Non-pigmented ciliary epithelial cell (primary cell): ENCODE results near the gene ELF4.

Experiments
- DNase-seq: peaks from one replicate; pipeline ENCODE4 v3.0.0-alpha.2; 2010; ENCODE audit warnings: low read depth

Gene ELF4

DNA sequence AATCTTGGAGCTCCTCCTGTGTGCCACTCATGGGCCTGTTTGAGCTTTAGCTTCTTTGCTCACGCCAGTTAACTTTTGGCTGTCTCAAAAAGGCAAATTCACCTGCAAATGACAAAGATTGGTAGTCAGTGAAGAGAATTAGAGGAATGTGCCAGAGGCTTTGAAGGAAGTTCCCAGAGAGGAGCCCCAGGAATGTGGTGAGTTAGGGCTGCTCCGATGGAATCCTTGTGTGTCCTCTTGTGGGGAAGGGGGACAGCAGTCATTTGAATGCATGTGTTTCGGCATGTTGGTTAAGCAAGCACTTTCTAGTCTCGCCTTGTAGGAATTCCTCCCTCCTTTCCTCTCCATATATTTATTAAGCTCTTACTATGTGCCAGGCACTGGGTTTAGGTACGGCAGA is 62.9 kb downstream of the ELF4 start:
- DNase-seq = no peak

DNA sequence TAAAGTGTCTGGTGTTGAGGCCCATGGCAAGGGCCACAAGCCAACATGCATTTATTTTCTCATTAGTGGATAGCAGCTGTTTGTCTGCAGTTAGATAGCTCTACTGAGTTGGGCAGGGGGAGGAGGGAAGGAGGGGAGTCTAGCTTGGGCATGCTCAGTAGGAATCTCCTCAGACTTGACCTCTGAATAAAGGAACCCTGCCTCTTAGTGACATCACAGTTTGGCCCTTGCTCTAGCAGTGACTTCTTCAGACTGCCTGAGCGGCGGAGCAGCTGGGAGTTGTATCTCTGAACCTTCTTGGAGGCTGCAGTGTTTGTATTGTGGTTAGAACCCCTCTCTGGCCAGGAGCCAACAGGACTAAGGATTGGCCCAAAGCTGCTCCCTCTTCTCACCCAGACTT is 70.5 kb downstream of the ELF4 start:
- no peak for DNase-seq

DNA sequence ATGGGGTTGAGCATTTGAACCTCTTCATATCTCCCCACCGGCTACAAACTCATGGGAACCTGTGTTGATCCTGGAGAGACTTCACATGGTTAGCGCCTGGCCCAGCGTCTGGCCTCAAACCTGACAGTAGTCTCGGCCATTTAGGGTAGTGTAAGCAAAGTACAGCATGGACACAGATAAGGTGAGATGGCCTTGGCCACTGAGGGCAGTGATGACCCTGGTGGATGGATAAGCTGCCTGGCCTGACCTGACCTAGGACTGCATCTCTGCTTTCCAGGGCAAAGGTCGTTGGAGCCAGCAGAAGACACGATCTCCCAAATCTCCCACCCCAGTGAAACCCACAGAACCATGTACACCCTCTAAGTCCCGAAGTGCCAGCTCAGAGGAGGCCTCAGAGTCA is 76.1 kb downstream of the ELF4 start:
- DNase-seq = no peak

DNA sequence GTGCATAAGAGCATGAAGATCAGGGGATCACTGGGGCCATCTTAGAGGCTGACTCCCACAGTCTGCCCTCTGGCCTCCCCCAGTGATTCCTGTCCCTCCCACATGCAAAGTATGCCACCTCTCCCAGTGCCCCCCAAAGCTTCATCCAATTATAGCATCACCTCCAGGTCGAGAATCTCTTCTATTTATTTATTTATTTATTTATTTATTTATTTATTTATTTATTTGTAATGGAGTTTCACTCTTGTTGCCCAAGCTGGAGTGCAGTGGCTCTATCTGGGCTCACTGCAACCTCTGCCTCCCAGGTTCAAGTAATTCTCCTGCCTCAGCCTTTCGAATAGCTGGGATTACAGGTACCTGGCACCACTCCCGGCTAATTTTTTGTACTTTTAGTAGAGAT is 77.7 kb downstream of the ELF4 start:
- no peak for DNase-seq

DNA sequence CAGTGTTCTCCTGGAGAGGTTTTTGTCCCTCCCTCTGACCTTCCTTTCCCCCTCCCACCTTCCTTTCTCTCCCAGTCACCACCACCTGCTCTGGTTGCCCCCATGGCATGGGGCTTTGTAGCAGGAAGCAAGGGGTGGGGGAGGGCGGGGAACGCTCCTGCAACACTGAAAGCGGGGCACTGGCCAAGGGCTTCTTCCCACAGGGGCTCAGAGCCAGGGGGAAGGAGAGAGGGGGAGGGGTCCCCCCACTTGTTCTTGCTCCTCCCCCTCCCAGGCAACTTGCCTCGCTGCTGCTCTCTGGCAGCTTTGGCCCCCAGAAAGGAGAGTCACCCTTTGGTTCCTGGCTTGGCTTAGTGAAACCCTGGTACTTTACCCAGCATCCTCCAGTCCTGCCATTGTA is 79.5 kb downstream of the ELF4 start:
- no peak for DNase-seq

DNA sequence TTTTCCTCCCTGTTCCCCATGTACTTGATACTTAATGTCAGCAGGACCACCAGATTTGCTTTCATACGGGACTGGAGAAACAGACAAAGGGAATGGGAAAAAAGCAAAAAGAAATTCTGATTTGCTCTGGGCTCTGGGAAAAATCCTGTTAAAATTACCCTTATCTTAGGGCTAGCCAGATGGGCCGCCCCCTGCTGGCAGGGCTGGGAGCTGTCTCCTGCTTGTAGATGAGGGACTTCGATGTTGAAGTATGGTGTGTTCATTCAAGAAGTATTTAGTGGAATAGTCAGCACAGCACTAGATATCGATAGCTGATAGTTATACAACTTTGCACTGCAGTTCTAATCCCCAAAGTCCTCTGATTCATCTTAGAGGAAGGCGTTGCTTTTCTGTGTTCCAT is 82.1 kb downstream of the ELF4 start:
- DNase-seq = peak; percentile 4

DNA sequence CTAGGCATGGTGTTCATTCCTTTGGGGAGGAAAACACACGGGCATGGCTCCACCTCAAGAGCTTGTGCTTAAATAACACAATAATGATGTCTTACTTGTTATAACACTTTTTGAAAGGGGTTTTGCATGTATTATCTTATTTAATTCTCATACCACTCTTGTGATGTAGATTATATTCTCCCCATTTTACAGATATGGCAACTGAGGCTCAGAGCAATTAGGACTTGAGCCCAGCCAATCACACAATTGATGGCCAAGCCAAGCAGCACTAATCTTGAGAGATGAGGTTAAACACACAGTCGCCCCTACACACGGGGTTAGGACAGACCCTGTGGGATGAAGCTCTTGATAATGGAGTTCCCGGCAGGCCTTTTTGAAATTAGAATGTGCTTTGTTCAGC is 82.7 kb downstream of the ELF4 start:
- DNase-seq = no peak

DNA sequence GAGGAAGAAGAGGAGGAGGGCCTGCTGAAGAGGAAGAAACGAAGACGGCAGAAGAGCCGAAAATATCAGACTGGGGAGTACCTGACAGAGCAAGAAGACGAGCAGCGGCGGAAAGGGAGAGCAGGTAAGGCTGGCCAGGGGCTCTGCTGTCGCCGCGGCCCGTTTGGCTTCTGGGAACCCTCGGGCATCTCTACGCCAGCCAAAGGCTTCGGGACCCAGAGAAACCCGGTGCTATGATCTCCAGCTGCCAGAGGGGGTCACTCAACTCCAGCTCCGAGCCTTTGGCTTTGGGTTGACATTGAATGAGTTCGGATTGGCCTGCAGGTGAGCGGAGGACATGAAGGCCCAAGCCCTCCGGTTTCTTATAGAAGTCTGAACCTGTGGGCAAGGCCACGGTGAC is 85.0 kb downstream of the ELF4 start:
- no peak for DNase-seq

DNA sequence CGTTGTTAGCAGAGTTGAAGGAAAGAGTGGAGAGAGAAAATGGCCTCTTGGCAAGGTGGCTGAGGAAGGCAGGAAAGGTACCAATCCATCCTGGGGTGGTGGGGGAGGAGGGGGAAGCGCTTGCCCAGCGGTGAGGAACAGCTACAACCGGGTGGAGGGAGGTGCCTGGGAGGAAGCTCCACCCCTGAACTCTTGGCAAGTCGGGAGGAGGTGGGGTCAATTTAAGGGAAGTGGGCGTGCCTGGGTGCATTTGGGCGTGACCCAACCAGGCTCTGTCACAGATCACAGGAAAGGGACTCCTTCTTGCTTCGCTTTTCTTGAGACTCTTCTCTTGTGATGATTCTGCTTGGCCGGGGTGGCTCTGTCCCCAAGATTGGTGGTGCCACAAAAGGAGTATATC is 86.2 kb downstream of the ELF4 start:
- DNase-seq = peak; percentile 2

DNA sequence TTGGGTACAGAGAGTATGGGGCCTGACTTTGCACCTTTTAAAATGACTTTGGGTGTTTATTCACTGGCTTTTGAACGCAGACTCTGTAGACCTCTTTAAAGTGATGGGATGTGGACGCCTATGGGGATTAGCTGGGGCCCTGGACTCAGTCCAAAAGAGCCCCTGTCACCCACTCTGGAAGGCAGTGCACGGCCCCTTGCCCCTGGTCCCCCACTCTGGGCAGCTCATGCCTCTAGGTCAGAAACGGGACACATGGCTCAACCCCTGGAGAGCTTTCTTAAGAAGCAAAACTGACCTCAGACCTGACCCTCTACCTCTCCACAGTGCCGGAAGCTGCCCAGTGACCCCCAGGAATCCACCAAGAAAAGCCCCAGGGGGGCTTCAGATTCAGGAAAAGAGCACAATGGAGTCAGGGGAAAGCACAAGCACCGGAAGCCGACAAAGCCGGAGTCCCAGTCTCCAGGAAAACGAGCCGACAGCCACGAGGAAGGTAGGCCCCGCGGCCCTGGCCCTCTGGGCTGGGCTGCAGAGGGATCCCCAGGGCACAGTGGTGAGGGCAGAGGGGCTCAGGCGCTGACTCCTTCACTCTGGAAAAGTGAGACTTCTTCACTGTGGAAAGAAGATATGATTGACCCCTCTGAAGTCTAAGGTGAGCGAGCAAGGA is 89.5 kb downstream of the ELF4 start:
- no peak for DNase-seq

DNA sequence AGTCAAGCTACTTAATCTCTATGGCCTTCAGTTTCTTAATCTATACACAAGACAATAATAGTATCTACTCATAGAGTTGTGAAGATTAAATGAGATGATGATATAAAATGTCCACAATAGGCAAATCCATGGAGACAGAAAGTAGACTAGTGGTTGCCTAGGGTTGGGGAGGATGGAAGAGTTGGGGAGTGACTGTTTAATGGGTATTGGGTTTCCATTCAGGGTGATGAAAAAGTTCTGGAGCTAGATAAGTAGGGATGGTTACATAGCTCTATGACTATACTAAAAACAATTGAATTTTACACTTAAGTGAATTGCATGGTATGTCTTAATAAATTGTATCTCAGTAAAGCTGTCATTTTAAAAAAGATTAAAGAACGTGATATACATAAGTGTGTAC is 92.2 kb downstream of the ELF4 start:
- DNase-seq = no peak

DNA sequence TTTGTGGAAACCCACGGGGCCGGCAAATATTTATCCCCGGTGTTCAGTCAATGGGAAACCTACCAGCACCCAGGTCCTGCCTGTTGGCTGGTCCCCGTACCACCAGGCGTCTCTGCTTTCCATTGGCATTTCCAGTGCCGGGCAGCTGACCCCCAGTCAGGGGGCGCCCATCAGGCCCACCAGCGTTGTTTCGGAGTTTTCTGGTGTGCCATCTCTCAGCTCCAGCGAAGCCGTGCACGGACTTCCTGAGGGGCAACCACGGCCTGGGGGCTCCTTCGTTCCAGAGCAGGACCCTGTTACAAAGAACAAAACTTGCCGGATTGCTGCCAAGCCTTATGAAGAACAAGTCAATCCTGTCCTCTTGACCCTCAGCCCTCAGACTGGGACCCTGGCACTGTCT is 95.1 kb downstream of the ELF4 start:
- DNase-seq = no peak
